Measurements from ENCODE around the gene CCNA1.
A peak's percentile ranks its signal among the peaks of the same experiment; 100 is the strongest.

The CCNA1 gene

DNA sequence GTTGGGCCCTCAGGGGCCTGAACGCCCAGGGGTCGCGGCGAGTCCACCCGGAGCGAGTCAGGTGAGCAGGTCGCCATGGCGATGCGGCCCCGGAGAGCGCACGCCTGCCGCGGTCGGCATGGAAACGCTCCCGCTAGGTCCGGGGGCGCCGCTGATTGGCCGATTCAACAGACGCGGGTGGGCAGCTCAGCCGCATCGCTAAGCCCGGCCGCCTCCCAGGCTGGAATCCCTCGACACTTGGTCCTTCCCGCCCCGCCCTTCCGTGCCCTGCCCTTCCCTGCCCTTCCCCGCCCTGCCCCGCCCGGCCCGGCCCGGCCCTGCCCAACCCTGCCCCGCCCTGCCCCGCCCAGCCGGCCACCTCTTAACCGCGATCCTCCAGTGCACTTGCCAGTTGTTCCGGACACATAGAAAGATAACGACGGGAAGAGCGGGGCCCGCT, at the start of gene CCNA1:
Gene CCNA1, plus strand, starts transcription at position 390 of the 439 bp plus-strand sequence. CDS start 562 bp downstream, outside the sequence.
- DNase-seq: peak; percentile 87

DNA sequence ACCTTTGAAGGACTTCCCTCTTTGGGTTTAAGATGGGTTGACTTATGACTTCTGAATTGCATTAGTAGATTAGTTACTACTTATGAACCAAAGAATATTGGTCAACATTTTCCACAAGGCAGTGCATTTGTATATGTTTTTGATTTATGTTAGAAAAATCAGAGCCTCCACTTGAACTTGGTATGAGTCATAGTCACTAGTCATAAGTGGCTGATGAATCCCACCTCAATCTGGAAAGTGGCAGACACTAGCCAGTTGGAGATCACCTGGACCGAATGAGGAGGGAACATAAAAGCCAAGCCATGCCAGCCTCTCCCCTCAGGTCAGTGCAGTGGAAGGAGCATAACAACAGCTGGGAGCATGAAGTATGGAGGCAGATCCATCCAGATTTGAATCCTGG, 46.8 kb upstream of the CCNA1 start:
- DNase-seq: peak; percentile 2

DNA sequence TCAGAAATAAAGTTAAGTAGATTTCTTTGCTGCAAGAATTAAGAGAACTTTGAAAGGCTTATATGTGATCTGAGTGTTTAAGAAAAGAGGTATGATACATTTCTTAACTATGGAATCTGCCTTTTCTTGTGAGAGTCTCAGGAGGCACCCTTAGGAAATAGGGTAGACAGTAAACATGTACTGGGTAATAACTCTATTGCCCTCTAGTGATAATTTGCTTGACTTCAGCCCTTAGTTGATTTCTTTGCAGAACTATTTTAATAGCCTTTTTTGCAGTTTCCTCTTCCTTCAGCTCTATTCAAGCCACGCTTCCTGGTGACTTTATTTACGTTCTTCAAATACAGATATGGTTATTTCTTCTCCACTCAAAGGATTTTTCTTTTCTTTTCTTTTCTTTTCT, 37.0 kb upstream of the CCNA1 start:
- peak; percentile 54 for DNase-seq

DNA sequence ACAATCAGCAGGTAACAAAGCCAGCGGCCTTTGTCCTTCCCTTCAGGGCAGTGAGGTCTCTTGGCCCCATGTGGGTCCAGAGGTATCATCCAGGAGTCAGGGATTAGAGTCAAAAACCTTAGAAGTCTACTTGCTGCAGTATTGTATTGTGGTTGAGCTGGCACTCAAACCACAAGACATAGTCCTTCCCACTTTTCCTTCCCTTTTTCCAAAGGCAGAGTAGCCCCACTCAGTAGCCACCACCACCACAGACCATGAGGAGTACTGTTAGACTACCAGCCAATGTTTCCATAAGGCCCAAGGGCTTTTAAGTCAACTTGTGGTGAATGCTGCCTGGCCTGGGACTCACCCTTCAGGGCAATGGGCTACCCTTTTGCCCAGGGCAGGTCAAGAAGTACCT, 27.1 kb upstream of the CCNA1 start:
- DNase-seq: no peak

DNA sequence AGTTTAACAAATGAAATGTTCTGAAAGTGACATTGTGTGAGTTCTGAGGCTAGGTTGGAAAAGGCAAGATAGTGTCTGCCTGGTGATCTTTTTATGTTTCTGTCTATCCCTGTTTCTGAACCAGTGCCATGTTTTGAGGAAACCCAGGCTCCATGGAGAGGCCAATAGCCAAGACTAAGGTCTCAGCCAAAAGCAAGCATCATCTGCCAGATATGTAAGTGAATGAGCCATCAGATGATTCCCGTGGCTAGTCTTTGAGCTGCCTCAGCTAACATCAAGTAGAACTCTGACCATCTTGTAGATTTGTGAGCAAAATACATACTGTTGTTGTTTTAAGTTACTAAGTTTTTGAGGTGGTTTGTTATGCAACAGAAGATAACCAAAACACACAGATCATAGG, 19.6 kb upstream of the CCNA1 start:
- DNase-seq: no peak

DNA sequence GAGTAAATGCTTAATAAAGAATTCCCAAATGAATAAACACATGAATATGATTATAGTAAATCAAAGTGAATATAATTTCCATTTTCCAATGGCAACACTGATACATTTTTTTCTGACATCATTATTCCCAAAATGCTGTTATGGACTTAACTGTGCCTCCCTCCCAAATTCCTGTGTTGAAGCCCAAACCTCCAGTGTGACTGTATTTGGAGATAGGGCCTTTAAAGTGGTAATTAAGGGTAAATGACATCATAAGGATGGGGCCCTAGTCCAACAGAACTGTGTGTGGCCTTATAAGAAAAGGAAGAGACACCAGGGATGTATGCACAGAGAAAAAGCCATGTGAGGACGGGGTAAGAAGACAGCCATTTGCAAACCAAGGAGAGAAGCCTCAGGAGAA, 19.1 kb upstream of the CCNA1 start:
- no peak for DNase-seq

DNA sequence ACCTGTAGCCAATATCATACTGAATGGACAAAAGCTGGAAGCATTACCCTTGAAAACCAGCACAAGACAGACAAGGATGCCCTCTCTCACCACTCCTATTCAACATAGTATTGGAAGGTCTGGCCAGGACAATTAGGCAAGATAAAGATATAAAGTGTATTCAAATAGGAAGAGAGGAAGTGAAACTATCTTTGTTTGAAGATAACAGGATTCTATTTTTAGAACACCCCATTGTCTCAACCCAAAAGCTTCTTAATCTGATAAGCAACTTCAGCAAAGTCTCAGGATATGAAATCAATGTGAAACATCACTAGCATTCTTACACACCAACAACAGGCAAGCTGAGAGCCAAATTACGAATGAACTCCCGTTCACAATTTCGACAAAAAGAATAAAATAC, 17.8 kb upstream of the CCNA1 start:
- no peak for DNase-seq

DNA sequence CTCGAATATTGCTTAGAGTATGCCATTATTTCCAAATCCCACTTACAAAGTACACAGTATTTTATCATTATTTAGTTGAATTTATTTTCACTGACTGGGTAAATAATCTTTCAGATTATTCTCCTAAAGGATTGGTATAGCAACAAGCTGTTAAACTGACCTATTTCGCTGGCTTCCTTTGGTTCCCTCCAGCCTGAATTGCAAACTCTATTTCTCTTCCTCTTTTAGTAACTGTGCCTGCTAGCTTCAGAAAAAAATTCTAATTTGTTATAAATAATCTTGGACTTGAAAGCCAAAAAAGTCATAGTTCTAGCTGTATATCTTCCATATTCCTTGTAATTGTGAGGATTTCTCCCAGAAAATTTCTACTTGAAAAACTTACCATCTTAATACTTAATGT, 15.0 kb upstream of the CCNA1 start:
- DNase-seq: peak; percentile 47

DNA sequence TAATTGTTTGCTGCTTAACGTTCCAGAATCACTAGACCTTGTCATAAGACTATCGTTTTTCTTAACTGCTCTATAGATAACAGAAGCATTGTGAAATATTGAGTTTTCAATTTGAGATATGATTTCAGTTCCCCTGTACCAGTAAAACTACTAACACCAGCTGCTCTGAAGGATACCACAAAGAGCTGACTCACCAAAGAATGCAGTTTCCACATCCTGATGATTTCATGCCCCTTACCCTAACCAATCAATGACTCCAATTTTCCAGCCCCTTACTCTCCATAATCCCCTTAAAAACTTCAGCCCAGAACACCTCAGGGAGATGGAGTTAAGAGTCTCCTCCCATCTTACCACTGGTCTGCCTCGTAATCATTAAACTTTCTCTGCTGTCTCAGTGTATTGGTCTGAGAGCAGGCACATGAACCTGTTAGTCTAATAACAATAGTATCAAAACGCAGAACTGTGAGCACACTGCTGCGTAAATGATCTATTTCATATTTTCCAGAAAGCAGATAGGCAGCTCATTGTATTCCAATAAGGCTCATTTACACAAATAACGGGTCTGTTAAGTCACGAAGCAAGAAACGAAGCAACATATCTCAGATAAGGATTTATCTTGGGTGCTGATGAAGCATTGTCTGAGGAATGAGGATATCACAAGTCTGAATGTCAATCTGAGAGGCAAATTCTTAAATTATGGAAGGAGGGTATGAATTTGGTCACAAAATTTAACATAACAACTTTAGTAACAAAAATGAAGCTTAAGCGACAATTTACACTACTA, 14.1 kb upstream of the CCNA1 start:
- DNase-seq: peak; percentile 86

DNA sequence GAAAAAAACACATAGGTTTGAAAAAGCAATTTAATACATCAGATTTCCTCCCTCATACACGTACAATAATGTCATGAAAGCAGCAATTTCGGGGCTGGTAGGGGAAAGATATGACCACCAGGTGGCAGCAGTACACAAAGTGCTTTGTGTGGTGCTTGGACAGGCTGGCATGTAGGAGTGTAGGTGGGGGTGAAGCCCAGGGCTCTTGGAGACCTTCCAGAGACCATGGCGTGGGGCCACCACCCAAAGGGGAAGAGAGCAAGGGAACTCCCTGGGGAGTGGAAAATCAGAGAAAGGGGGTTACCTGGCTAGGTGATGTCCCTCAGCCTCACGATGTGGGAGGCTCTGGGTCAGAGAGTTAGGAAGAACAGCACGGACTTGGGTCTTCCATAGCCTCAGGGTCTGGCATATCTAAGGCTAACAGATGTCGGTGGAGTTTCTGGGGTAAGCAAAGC, 11.8 kb upstream of the CCNA1 start:
- peak; percentile 90 for DNase-seq

DNA sequence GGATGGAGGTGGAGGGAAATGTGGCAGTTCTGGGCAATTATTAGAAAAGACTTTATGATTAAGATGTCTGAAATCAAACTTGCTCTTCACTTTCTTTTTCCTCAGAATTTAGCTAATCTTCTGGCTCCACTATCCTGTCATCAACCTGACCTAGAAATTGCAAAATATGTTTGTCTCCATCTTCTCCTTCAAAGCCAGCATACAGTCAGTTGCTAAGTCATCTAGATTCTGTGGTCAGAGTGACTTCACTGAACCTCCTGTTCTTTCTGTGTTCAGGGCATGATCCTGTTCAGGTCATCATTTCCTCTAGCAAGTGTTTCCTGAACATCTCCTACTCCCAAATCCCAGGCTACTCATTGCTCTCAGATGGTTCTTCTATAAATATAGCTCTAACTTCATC, 10.8 kb upstream of the CCNA1 start:
- peak; percentile 78 for DNase-seq

DNA sequence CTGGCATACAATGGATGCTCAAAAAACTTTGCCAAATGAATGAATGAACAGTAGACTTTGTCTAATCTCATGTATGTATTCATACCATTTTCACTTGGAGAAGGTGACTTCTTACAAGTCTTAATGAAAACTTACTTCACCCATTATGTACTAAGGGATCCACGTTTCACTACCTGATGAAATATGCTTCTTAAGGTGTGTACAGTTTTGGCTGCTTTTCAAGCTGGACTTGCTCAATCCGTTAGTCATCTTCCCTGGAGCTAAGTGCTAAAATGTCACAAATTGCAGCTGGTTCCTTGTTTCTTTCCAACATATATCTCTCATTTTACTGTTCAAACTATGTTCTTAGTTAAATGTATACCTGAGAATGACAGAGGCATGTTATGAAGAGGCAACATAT, 4.2 kb upstream of the CCNA1 start:
- no peak for DNase-seq

DNA sequence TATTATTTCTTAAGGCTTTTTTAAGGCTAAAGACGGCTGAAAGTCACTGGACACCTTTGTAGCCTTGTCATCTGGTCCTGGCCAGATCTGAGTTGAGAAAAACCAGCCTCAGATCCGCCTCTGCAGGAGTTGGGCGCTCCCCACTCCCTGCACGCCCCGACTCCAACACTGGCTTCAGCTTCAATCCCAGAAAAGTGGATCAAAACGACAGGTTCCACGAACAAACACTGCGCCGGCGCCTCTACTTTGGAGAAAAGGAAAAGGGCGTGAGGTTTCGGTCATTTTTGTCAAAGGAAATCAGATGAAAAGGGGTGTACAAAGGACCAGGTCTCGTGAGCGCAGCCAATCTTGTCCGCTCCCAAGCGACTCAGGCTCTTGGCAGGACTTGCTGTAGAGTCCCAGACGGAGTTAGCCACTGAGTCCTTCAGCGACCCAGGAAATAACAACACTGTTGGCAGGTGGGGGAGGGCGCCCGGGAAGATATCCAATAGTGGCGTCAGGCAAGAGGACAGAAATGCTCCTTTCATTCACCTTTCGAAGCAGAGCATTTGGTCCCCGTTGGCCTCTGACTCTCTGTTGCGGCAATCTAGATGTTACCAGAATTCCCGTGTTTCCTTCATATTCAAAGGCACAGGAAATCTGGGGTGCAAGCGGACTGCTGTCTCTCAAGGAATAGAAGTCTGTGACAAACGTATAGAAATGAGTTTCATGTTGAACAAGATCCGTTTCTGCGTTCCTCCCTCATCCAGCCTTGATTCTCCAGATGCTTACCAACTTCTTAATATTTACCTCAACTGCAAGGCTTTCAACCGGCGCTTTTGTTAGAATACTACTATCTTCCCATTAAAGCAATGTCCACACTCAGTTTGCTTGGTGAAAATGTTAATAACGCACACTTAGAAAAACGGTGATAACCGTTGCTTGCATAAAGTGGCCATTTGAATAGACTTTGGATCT, 1.8 kb upstream of the CCNA1 start:
- no peak for DNase-seq

DNA sequence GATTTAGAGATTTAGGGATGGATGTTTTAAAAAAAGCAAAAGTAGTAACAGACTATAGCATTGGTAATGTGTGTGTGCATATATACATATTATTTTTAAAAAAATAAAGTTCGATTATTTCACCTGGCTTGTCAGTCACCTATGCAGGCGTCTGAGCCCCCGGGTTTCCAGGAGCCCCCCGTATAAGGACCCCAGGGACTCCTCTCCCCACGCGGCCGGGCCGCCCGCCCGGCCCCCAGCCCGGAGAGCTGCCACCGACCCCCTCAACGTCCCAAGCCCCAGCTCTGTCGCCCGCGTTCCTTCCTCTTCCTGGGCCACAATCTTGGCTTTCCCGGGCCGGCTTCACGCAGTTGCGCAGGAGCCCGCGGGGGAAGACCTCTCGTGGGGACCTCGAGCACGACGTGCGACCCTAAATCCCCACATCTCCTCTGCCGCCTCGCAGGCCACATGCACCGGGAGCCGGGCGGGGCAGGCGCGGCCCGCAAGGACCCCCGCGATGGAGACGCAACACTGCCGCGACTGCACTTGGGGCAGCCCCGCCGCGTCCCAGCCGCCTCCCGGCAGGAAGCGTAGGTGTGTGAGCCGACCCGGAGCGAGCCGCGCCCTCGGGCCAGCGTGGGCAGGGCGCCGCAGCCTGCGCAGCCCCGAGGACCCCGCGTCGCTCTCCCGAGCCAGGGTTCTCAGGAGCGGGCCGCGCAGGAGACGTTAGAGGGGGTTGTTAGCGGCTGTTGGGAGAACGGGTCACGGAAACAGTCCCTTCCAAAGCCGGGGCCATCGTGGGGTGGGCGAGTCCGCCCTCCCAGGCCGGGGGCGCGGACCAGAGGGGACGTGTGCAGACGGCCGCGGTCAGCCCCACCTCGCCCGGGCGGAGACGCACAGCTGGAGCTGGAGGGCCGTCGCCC, 840 bp upstream of the CCNA1 start:
- DNase-seq: peak; percentile 71

DNA sequence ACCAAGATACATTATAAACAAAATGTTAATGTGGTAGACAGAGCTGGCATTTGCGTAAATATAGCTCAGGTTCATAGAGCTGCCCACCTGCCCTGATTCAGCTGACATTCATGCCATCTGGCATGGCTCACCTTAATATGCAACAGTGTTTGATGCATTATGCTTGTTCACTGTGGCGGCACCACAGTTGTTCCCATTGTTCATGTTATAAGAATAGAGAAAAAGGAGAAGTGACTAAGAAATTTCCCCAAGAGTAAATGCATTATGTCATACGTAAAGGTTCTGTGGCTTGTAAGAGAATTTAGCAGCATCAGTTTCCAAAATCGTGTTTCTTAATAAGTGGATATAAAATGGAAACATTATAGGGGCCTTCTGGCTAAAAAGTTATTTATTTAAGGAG, 4.5 kb downstream of the CCNA1 start:
- peak; percentile 70 for DNase-seq

DNA sequence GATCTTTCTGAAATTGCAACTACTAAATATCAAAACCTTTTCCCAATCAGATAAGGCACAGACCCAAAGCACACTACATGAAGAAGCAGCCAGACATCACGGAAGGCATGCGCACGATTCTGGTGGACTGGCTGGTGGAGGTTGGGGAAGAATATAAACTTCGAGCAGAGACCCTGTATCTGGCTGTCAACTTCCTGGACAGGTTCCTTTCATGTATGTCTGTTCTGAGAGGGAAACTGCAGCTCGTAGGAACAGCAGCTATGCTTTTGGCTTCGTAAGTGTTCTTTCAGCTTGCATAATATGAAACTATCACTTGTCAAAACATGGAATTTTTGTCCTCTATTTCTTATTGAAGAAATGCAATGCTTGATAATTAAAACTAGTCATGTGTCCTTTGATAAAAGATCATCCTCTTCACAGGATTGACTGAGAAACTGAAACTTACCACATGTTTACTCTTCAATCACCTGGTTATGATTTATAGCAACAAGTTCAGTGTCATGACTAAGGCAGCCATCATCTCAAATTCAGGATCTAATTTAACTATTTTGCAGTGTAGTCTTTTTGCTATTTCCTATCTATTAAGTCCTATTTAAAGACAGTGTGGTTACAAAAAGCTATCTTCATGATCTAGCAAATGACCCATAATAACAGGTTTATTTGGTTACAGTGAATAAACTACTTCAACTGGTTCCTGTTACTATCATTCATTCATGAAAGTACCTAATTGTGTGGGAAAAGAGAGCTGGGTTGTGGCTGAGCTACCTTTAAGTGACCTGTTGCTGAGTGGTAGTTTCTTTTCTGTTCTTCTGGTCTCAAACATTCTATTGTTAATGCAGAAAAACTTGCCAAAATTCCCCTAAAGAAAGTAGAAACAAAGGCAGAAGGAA, 6.5 kb downstream of the CCNA1 start:
- no peak for DNase-seq

DNA sequence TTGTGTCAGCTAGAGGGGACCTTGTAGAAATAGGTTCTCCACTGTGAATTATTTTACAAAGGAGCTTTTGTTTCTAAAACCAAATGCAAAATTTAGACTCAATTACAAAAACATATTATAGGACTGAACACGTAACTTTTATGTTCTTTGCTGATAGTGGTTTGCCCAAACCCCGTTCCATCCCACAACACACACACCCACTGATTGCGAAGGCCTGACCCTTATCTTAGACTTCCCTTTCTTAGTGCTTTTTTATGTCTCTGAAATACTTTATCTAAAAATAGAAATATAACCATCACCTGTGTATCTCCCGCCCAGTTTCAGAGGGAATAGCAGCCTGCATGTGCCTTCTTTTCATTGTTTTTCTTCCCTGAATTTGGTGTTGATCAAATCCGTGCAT, 13.0 kb downstream of the CCNA1 start:
- DNase-seq: no peak

DNA sequence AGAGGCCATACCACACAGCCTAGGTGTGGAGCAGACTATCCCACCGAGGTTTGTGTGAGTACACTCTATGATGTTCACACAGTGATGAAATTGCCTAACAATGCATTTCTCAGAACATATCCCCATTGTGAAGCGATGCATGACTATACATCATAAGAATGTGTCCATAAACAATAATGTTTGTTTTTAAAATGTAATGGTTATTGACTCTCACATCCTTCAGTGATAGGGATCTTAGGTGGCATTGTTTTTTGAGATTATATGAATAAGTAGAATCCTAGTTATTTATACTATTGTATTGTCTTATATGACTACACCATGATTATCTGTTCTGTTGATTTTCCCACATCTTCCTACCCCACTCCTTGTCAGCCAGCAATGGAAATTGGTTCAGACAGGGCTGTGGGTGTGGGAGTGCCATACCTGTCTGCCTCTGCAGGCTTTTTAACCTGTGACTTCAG, 13.6 kb downstream of the CCNA1 start:
- DNase-seq: no peak

DNA sequence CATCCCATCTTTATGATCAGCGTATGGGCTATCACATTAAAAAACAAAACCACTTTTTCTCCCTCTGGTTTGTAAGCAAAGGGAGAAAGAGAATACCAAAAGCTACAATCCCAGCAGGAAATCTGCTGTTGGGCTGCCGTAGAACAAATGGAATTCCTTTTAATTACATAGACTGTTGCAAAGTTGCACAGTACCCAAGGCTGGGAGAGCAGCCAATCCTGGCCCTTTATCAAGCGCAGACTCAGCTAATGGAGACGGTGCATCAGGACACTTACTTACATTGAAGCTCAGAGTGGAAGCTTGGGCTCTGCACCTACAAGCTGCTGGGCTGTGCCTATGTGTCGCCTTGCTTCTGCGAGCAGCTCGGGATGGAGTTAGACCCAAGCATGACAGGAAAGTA, 15.2 kb downstream of the CCNA1 start:
- no peak for DNase-seq

DNA sequence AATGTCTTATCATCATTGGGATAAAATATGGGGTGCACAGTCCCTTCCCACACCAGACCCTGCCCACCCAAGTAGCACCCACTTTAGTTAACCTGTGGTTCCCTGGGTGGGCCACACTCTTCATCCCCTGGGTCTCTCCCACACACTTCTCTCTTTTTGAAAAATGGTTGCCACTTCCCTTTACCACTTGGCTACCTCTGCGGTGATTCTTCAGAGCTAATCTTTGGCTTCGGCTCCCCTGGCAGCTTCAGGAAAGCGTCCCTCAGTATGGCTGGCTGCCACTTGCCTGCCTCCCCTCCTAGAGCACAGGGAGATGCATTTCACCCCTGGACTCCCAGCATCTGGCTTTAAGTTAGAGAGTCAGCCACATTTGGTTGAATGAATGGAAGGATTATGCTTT, 18.2 kb downstream of the CCNA1 start:
- DNase-seq: no peak

DNA sequence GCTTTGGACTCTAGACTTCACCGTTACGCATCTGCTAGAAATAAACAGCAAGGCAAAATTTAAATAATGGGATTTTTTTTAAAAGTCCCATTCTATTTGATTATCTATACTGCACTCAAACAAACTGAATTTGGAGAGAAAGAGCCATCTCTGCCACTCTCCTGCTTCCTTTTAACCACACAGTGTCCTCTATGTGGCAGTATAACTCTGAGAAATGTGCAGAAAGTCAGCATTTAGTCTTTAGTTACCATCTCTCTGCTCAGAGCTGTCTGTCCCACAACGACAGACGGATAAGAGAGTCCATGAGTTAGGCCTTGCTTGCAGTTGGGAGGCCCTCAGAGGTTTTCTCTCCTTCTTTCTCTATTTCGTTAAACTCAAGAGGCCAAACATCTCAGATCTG, 21.2 kb downstream of the CCNA1 start:
- DNase-seq: no peak

DNA sequence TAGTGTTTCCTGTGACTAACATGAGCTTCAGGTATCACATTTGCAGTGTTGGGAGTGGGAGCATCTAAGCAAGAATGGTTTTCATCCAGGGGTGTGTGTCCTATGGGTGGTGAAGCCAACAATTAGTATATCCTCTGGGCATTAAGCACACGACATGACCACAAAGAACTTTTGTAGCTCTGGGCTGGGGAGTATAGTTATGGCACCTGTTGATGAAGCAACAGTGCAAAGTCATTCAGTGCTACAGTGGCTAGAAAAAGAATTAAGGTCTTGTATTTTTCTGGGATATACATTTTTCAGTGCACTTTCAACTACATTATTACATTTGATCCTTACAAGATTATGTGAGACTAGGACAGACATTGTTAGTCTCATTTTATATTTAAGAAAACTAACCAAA, 21.8 kb downstream of the CCNA1 start:
- DNase-seq: no peak
